GM18951 (cell line): Measurements from ENCODE around the gene BAX.

Experiments used
- POLR2A ChIP-seq: IDR thresholded peaks from 4 replicates; pipeline ENCODE4 v1.6.1; 2011; ENCODE audit warnings: mild to moderate bottlenecking; ENCODE audit not compliant: insufficient read length, insufficient read depth; ENCODE audit errors: extremely low read depth
- in situ Hi-C: fragments of 300-500 bp; cut with MboI; formaldehyde crosslinking; loops from one replicate; pipeline ENCODE4 v1.12.0; 2022; ENCODE audit warnings: low sequenced_read_pairs, mixed read lengths, inconsistent platforms; ENCODE audit not compliant: unreplicated experiment

Gene BAX

GRCh38 chr19:48969276-48970138 is 14.8 kb downstream of the BAX start:
- TF ChIP-seq POLR2A, result no peak
- in situ Hi-C loops, result no loop called here

- in situ Hi-C loops, result no loop called here
- TF ChIP-seq POLR2A, result no peak
Measured at GRCh38 chr19:48970139-48970766, 15.6 kb downstream of the BAX start.

GRCh38 chr19:48970923-48971395 is 16.3 kb downstream of the BAX start:
- in situ Hi-C loops, result no loop called here
- TF ChIP-seq POLR2A, result no peak

- in situ Hi-C loops, result no loop called here
- TF ChIP-seq POLR2A, result no peak
Measured at GRCh38 chr19:48975947-48976847, 21.5 kb downstream of the BAX start.

- TF ChIP-seq POLR2A, result no peak
- in situ Hi-C loops, result no loop called here
Measured at GRCh38 chr19:48977061-48977460, 22.4 kb downstream of the BAX start.

- no peak for TF ChIP-seq POLR2A
- in situ Hi-C loops, result loop anchor here (10.0 kb wide), 1 partner anchor 327 kb away; no protein-coding TSS in a partner anchor
Measured at GRCh38 chr19:48982280-48982679, 27.6 kb downstream of the BAX start.

GRCh38 chr19:48985711-48986110 is 31.0 kb downstream of the BAX start:
- in situ Hi-C loops, result loop anchor here (10.0 kb wide), 1 partner anchor 331 kb away; no protein-coding TSS in a partner anchor
- TF ChIP-seq POLR2A, result no peak

GRCh38 chr19:48986211-48986610 is 31.5 kb downstream of the BAX start:
- in situ Hi-C loops, result loop anchor here (10.0 kb wide), 1 partner anchor 331 kb away; no protein-coding TSS in a partner anchor
- no peak for TF ChIP-seq POLR2A

GRCh38 chr19:48987323-48987722 is 32.6 kb downstream of the BAX start:
- in situ Hi-C loops, result loop anchor here (10.0 kb wide), 1 partner anchor 333 kb away; no protein-coding TSS in a partner anchor
- no peak for TF ChIP-seq POLR2A

- no peak for TF ChIP-seq POLR2A
- in situ Hi-C loops, result loop anchor here (10.0 kb wide), 1 partner anchor 333 kb away; no protein-coding TSS in a partner anchor
Measured at GRCh38 chr19:48988286-48988685, 33.6 kb downstream of the BAX start.

GRCh38 chr19:48988860-48989259 is 34.2 kb downstream of the BAX start:
- in situ Hi-C loops, result loop anchor here (10.0 kb wide), 1 partner anchor 334 kb away; no protein-coding TSS in a partner anchor
- no peak for TF ChIP-seq POLR2A

GRCh38 chr19:48989701-48990291 is 35.1 kb downstream of the BAX start:
- TF ChIP-seq POLR2A, result no peak
- in situ Hi-C loops, result loop anchor here (10.0 kb wide), 1 partner anchor 335 kb away; no protein-coding TSS in a partner anchor

- TF ChIP-seq POLR2A, result no peak
- in situ Hi-C loops, result no loop called here
Measured at GRCh38 chr19:48990400-48990799, 35.7 kb downstream of the BAX start.
